Endothelial cell of hepatic sinusoid (primary cell): Measurements from ENCODE around the gene KCNA5.

ENCODE experiments used
- in situ Hi-C: cut with HindIII; loops from 2 replicates; pipeline ENCODE4 v1.10.0; 2017; ENCODE audit warnings: low sequenced_read_pairs

The KCNA5 gene

DNA sequence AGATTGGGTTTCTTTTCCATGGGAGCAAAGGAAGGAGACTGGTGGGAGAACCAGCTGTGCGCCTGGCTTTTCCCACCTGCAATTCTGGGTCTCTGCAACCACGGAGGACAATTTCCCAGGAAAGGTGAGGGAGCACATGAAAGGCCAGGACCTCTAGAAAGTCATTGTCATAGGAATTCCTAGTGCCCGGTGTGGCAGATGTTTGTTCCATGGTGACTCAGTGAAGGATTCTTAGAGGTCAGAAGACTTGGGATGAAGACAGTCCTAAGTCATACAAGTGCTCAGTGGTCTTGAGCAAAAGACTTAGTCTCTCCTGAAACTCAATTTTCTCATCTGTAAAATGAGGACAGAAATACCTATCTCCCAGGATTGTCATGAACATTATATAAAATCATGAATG is 51.3 kb downstream of the KCNA5 start:
- in situ Hi-C loops, result no loop called here
